GM12801 (cell line): Measurements from ENCODE around the gene SCN5A.

ENCODE experiments used
- TF ChIP-seq, protein P1 (sequence below): IDR thresholded peaks from one replicate; pipeline ENCODE4 v1.5.1; 2011; ENCODE audit warnings: control low read depth; ENCODE audit not compliant: insufficient read length; ENCODE audit errors: extremely low read depth

SCN5A gene

DNA sequence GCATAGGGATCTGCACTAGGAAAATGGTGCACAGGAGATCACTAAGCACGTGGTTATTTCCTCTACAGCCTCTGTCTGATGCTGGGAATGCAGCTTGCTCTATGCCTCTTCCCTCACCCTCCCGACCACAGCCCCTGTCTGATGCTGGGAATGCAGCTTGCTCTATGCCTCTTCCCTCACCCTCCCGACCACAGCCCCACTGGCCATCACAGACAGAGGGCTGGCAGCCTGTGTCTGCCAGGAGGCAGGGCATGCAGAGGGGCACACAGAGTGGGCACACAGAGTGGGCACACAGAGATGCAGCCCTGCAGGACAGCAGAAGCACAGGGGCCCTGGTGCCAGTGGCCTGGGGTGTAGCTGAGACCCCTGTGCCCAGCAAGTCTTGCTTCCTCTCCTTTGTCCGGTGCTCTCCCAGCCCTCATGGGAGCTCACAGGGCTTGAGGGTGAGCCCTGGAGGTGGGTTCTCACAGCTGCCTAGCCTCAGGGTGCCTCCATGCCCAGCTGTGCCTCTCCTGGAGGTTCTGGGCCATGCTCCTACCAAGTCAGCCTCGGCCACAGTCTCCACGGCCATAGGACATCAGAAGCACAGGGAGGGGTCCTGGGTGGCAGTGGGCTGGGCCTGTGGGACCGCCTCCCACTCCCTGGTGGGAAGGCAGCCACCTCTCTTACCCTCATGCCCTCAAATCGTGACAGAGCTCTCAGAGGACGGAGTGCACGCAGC is 87.6 kb downstream of the SCN5A start:
- TF ChIP-seq, protein P1, sequence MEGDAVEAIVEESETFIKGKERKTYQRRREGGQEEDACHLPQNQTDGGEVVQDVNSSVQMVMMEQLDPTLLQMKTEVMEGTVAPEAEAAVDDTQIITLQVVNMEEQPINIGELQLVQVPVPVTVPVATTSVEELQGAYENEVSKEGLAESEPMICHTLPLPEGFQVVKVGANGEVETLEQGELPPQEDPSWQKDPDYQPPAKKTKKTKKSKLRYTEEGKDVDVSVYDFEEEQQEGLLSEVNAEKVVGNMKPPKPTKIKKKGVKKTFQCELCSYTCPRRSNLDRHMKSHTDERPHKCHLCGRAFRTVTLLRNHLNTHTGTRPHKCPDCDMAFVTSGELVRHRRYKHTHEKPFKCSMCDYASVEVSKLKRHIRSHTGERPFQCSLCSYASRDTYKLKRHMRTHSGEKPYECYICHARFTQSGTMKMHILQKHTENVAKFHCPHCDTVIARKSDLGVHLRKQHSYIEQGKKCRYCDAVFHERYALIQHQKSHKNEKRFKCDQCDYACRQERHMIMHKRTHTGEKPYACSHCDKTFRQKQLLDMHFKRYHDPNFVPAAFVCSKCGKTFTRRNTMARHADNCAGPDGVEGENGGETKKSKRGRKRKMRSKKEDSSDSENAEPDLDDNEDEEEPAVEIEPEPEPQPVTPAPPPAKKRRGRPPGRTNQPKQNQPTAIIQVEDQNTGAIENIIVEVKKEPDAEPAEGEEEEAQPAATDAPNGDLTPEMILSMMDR = no peak

DNA sequence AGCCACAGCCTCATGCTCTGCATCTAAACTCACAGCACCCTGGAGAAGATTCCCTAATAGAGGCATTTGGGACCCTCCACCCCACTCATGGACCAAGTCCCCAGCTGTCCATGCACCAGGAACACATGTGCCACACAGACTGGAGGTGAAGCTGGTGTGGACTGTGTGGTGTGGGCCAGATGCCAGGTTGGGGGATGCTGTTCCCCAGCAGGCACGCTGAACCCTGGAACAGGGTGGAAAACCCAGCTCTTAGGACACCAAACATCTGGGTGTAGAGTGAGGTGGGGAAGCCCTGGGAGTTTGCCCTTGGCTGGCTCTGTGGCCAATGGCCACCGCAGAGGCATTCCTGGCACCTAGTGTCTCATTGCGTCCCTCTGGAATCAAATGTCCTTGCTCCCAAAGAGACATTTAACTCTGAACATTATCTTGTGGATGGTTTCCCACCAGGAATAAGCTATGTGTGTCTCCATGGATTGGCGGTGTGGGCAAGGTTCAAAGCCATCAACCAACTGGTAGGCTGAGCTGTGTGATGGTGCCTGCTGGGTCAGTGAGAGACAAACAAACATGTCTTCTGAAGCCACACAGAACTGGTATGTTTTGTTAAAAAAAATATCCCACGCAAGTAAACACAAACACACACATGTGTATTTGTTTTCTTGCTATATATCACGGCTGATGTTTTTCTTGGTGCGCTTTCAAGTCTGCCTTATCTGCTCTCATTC is 88.3 kb downstream of the SCN5A start:
- TF ChIP-seq, protein P1 = no peak

DNA sequence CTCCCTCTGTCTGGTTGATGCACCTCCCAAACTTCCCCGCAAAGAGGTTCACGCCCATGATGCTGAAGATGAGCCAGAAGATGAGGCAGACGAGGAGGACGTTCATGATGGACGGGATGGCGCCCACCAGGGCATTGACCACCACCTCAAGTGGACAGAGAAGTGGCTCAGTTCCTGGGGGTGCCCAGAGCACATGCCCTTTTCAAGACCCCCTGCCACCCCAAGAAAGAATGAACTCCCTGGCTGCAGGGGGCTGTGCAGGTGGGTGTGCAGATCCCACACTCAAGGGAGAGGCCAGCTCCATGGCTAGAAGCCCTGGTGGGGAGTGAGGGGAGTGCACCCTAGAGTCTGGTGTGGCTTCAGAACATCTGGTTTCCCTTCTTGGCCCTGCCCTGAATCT is 89.2 kb downstream of the SCN5A start:
- TF ChIP-seq, protein P1 = no peak

DNA sequence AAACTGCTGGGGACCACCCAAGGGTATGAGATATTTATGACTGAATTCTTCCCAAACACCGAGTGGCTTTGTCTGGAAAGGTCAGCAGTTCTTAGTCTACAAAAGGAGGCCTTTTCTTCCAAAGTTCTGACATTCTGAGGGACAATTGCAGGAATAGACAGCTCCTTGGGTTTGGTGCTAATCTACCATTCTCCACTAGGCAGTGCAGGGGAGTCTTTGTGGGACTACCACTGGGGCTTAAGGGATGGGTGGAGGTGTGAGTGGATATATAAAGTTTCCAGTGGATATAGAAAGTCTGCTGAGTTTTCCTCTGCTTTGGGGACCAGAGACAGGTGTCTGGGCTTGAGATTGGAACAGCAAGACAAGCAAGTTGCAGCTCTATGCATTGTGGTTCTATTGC is 90.6 kb downstream of the SCN5A start:
- TF ChIP-seq, protein P1 = no peak

DNA sequence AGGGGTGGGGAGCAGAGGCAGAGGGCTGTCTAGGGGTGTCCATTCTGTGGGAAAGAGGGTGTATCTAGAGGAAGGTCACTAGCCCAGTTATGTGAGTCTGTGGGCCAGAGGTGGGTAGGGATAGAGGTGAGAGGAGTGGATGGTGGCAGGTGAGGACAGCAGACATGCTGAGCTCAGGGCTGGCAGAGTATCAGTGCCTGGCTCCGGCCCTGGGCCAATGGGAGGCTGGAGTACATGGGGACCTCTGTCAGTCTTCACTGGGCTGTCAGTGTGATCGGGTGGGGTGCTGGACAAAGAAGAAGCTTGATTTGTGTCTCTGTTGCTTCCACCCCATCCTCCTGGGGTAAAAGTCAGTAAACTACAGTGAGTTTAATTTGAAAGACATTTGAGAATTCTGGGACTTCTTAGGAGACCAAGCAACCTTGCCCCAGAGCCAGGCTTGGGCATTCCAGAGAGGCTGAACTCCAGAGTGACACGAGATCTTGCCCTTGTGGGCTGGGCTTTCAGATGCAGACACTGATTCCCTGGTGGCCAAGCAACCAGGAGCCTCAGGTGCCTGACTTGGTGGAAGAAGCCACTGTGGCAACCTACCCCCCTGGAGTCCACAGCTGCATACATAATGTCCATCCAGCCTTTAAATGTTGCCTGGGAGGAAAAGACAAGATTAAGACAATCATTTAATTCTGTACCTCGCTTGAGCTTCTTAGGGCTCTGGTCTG is 92.7 kb downstream of the SCN5A start:
- TF ChIP-seq, protein P1 = no peak

DNA sequence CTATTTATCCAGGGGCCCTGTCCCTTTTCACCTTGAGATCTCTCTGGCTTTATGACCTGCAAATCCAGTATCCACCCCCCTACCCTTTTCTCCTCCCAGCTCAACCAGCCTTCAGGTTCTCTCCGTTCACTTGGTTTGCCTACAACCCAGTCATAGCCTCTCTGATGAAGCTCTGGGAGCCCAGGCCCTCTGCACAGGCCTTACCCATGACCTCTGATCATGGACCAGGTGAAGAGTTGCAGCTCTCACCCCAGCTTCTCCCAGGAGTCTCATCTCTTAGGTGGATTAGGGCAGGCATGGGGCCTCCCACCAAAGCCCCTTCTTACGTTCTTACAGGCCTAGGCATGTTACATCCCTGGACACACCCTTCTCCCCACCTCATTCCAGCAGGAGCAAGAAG is 93.6 kb downstream of the SCN5A start:
- TF ChIP-seq, protein P1 = no peak

DNA sequence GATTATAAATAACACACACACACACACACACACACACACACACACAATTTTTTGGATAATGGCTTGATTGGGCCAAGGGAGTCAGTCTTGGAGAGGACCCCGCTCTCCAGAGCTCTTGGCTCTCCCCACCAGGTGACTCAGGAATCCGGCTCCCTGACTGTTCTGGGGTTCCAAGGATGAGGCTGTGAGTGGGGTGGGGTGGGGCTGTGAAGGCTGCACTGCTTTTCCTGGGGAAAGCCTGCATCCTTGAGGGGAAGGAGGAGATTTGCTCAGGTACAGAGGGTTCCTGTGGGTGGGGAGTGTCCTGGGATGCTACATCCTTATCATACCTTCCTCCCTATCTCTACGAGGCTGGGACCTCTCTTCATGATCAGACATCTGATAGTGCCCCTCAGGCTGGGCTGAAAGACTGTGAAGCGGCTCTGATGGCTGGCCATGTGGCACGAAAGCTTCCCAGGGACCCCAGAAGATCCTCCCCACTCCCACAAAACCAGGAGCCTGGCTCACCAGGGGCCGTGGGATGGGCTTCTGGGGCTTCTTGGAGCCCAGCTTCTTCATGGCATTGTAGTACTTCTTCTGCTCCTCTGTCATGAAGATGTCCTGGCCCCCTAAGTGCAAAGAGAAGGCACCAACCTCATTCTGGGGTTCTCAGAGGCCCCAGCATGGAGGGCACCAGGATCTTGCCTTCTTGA is 94.2 kb downstream of the SCN5A start:
- TF ChIP-seq, protein P1 = no peak
